ENCODE results near the gene CCP110. TPM values are rescaled to one million over a fixed set of nuclear protein-coding genes. Genes with fewer than 3 reads are reported as not detected.

The CCP110 gene
- total RNA-seq, 2 donors from 2014 or later: 22.9 to 30.2 TPM

- H3K4me1 Mint-ChIP-seq (ENCODE audit: low read depth): no peaks in the 10 kb centered on the region
- no peak overlapping the region for H3K4me3 Mint-ChIP-seq
- DNase-seq: no peak
- no peak overlapping the region for H3K27ac Mint-ChIP-seq
- H3K9me3 Mint-ChIP-seq: peaks cover 0 to 4% of the 10 kb centered on the region in 2 donors
- ATAC-seq (replicated peaks in 1 of 2): no peak
- H3K27me3 Mint-ChIP-seq (ENCODE audit: low read depth): no peaks in the 10 kb centered on the region
- peaks cover 0 to 16% of the 10 kb centered on the region in 2 donors for H3K36me3 Mint-ChIP-seq (ENCODE audit: insufficient read depth in 2 of 2)
These were observed 43.8 kb downstream of the CCP110 start for GRCh38 chr16:19567560-19567959.

- Mint-ChIP-seq H3K9me3 (no peaks in the 10 kb centered on the region), H3K36me3 (ENCODE audit: insufficient read depth in 2 of 2) (peaks cover 3 to 26% of the 10 kb centered on the region in 2 donors), H3K4me1 (ENCODE audit: low read depth) (no peaks in the 10 kb centered on the region)
These were observed 50.3 kb downstream of the CCP110 start for GRCh38 chr16:19573997-19574396.

GRCh38 chr16:19574615-19575014 lies 50.9 kb downstream of the CCP110 start:
- H3K4me3 Mint-ChIP-seq: no peak overlapping the region
- H3K36me3 Mint-ChIP-seq (ENCODE audit: insufficient read depth in 2 of 2): peaks cover 3 to 26% of the 10 kb centered on the region in 2 donors
- no peak for DNase-seq
- H3K4me1 Mint-ChIP-seq (ENCODE audit: low read depth): no peaks in the 10 kb centered on the region
- no peak for ATAC-seq (replicated peaks in 1 of 2)
- H3K27me3 Mint-ChIP-seq (ENCODE audit: low read depth): no peaks in the 10 kb centered on the region
- H3K9me3 Mint-ChIP-seq: no peaks in the 10 kb centered on the region
- H3K27ac Mint-ChIP-seq: no peak overlapping the region

More at GRCh38 chr16:19573997-19574396, 50.3 kb downstream of the CCP110 start:
- Mint-ChIP-seq H3K4me3 (no peak overlapping the region), H3K27ac (no peak overlapping the region), H3K27me3 (ENCODE audit: low read depth) (no peaks in the 10 kb centered on the region)
- DNase-seq (no peak), ATAC-seq (replicated peaks in 1 of 2) (no peak)

GRCh38 chr16:19578378-19578971 lies 54.7 kb downstream of the CCP110 start:
- Mint-ChIP-seq H3K9me3 (no peaks in the 10 kb centered on the region), H3K4me1 (ENCODE audit: low read depth) (no peaks in the 10 kb centered on the region), H3K27ac (no peak overlapping the region), H3K36me3 (ENCODE audit: insufficient read depth in 2 of 2) (peaks cover 13 to 31% of the 10 kb centered on the region in 2 donors), H3K4me3 (no peak overlapping the region), H3K27me3 (ENCODE audit: low read depth) (no peaks in the 10 kb centered on the region)
- DNase-seq (no peak), ATAC-seq (replicated peaks in 1 of 2) (no peak)

- ATAC-seq (replicated peaks in 1 of 2) (no peak), DNase-seq (no peak)
- H3K27ac Mint-ChIP-seq: no peak overlapping the region
- no peaks in the 10 kb centered on the region for H3K4me1 Mint-ChIP-seq (ENCODE audit: low read depth)
- no peaks in the 10 kb centered on the region for H3K27me3 Mint-ChIP-seq (ENCODE audit: low read depth)
- no peaks in the 10 kb centered on the region for H3K9me3 Mint-ChIP-seq
- peaks cover 13 to 19% of the 10 kb centered on the region in 2 donors for H3K36me3 Mint-ChIP-seq (ENCODE audit: insufficient read depth in 2 of 2)
- H3K4me3 Mint-ChIP-seq: no peak overlapping the region
These were observed 58.5 kb downstream of the CCP110 start for GRCh38 chr16:19582050-19582831.

GRCh38 chr16:19583665-19584300 lies 60.0 kb downstream of the CCP110 start:
- Mint-ChIP-seq H3K27me3 (ENCODE audit: low read depth) (no peaks in the 10 kb centered on the region), H3K4me3 (no peak overlapping the region), H3K9me3 (no peaks in the 10 kb centered on the region), H3K27ac (no peak overlapping the region), H3K4me1 (ENCODE audit: low read depth) (peaks cover 6% of the 10 kb centered on the region), H3K36me3 (ENCODE audit: insufficient read depth in 2 of 2) (peaks cover 11 to 14% of the 10 kb centered on the region in 2 donors)
- ATAC-seq (replicated peaks in 1 of 2) (peak; percentile 57 to 69), DNase-seq (peak; percentile 2 to 23)

- Mint-ChIP-seq H3K27me3 (ENCODE audit: low read depth) (no peaks in the 10 kb centered on the region), H3K36me3 (ENCODE audit: insufficient read depth in 2 of 2) (peaks cover 2% of the 10 kb centered on the region in 2 donors), H3K27ac (no peak overlapping the region), H3K4me1 (ENCODE audit: low read depth) (peaks cover 10% of the 10 kb centered on the region), H3K4me3 (no peak overlapping the region), H3K9me3 (no peaks in the 10 kb centered on the region)
- no peak for DNase-seq
- ATAC-seq (replicated peaks in 1 of 2): no peak
These were observed 64.9 kb downstream of the CCP110 start for GRCh38 chr16:19588661-19589060.

GRCh38 chr16:19589106-19589505 lies 65.4 kb downstream of the CCP110 start:
- DNase-seq (no peak), ATAC-seq (replicated peaks in 1 of 2) (no peak)
- peaks cover 2% of the 10 kb centered on the region in 2 donors for H3K36me3 Mint-ChIP-seq (ENCODE audit: insufficient read depth in 2 of 2)
- H3K4me3 Mint-ChIP-seq: no peak overlapping the region
- H3K27me3 Mint-ChIP-seq (ENCODE audit: low read depth): no peaks in the 10 kb centered on the region
- H3K9me3 Mint-ChIP-seq: no peaks in the 10 kb centered on the region
- H3K4me1 Mint-ChIP-seq (ENCODE audit: low read depth): peaks cover 10% of the 10 kb centered on the region
- H3K27ac Mint-ChIP-seq: no peak overlapping the region

GRCh38 chr16:19589771-19590302 lies 66.1 kb downstream of the CCP110 start:
- peaks cover 10% of the 10 kb centered on the region for H3K4me1 Mint-ChIP-seq (ENCODE audit: low read depth)
- no peak overlapping the region for H3K27ac Mint-ChIP-seq
- H3K36me3 Mint-ChIP-seq (ENCODE audit: insufficient read depth in 2 of 2): peaks cover 2% of the 10 kb centered on the region in 2 donors
- H3K9me3 Mint-ChIP-seq: no peaks in the 10 kb centered on the region
- no peaks in the 10 kb centered on the region for H3K27me3 Mint-ChIP-seq (ENCODE audit: low read depth)
- no peak for DNase-seq
- no peak for ATAC-seq (replicated peaks in 1 of 2)
- no peak overlapping the region for H3K4me3 Mint-ChIP-seq

- H3K4me3 Mint-ChIP-seq: no peak overlapping the region
- peaks cover 0 to 2% of the 10 kb centered on the region in 2 donors for H3K36me3 Mint-ChIP-seq (ENCODE audit: insufficient read depth in 2 of 2)
- H3K4me1 Mint-ChIP-seq (ENCODE audit: low read depth): no peaks in the 10 kb centered on the region
- DNase-seq (no peak), ATAC-seq (replicated peaks in 1 of 2) (no peak)
- no peaks in the 10 kb centered on the region for H3K27me3 Mint-ChIP-seq (ENCODE audit: low read depth)
- no peaks in the 10 kb centered on the region for H3K9me3 Mint-ChIP-seq
- peak overlapping the region; percentile 71 for H3K27ac Mint-ChIP-seq
These were observed 71.5 kb downstream of the CCP110 start for GRCh38 chr16:19595043-19595767.

GRCh38 chr16:19598805-19599510 lies 75.2 kb downstream of the CCP110 start:
- Mint-ChIP-seq H3K27ac (no peak overlapping the region), H3K4me1 (ENCODE audit: low read depth) (no peaks in the 10 kb centered on the region), H3K9me3 (no peaks in the 10 kb centered on the region), H3K4me3 (no peak overlapping the region), H3K36me3 (ENCODE audit: insufficient read depth in 2 of 2) (peaks cover 1 to 3% of the 10 kb centered on the region in 2 donors), H3K27me3 (ENCODE audit: low read depth) (no peaks in the 10 kb centered on the region)
- ATAC-seq (replicated peaks in 1 of 2): no peak
- no peak for DNase-seq

GRCh38 chr16:19599968-19600716 lies 76.4 kb downstream of the CCP110 start:
- no peaks in the 10 kb centered on the region for H3K27me3 Mint-ChIP-seq (ENCODE audit: low read depth)
- H3K4me3 Mint-ChIP-seq: no peak overlapping the region
- peaks cover 3 to 6% of the 10 kb centered on the region in 2 donors for H3K36me3 Mint-ChIP-seq (ENCODE audit: insufficient read depth in 2 of 2)
- no peak for DNase-seq
- no peak for ATAC-seq (replicated peaks in 1 of 2)
- H3K27ac Mint-ChIP-seq: no peak overlapping the region
- H3K9me3 Mint-ChIP-seq: no peaks in the 10 kb centered on the region
- no peaks in the 10 kb centered on the region for H3K4me1 Mint-ChIP-seq (ENCODE audit: low read depth)

Data from activated T-cell treated with anti-CD3 and anti-CD28 coated beads, Interleukin-2, amount 50 U/mL, for 72 hours (primary cell).